Hepatocyte (in vitro differentiated cells): ENCODE data around the gene HSD17B3. TPM values are rescaled to one million over a fixed set of nuclear protein-coding genes. Genes with fewer than 3 reads are reported as not detected.

Experiments
- DNase-seq: peaks from one replicate; pipeline ENCODE4 v3.0.0-alpha.2; 2016; ENCODE audit warnings: low spot score
- H2AFZ ChIP-seq: fragments of 200-600 bp; sonication (generic); 2 replicates; pipeline ENCODE4 v1.6.0; 2016; ENCODE audit warnings: antibody characterized with exemption, mild to moderate bottlenecking
- H3K27ac ChIP-seq: fragments of 200-600 bp; sonication (generic); 2 replicates; pipeline ENCODE4 v1.5.1; 2016; ENCODE audit warnings: mild to moderate bottlenecking
- H3K27me3 ChIP-seq: fragments of 200-600 bp; sonication (generic); 2 replicates; pipeline ENCODE4 v1.6.1; 2016
- H3K36me3 ChIP-seq: fragments of 200-600 bp; sonication (generic); replicated peaks from 2 replicates; pipeline ENCODE4 v1.5.1; 2016; ENCODE audit warnings: low read depth; ENCODE audit not compliant: insufficient read depth
- H3K4me1 ChIP-seq: fragments of 200-600 bp; sonication (generic); 2 replicates; pipeline ENCODE4 v1.5.1; 2016; ENCODE audit warnings: mild to moderate bottlenecking, moderate library complexity; ENCODE audit not compliant: insufficient read depth
- H3K4me2 ChIP-seq: fragments of 200-600 bp; sonication (generic); 2 replicates; pipeline ENCODE4 v1.6.0; 2016
- H3K4me3 ChIP-seq: fragments of 200-600 bp; sonication (generic); 2 replicates; pipeline ENCODE4 v1.5.1; 2016; ENCODE audit warnings: mild to moderate bottlenecking
- H3K79me2 ChIP-seq: fragments of 200-600 bp; sonication (generic); 2 replicates; pipeline ENCODE4 v1.6.0; 2017; ENCODE audit warnings: mild to moderate bottlenecking
- H3K9me2 ChIP-seq: fragments of 200-600 bp; sonication (generic); replicated peaks from 2 replicates; pipeline ENCODE4 v1.6.0; 2017; ENCODE audit warnings: mild to moderate bottlenecking; ENCODE audit not compliant: insufficient read depth
- H3K9me3 ChIP-seq: fragments of 200-600 bp; sonication (generic); 2 replicates; pipeline ENCODE4 v1.5.1; 2016; ENCODE audit warnings: low read depth, mild to moderate bottlenecking
- H4K20me1 ChIP-seq: fragments of 200-600 bp; sonication (generic); 2 replicates; pipeline ENCODE4 v1.6.0; 2016; ENCODE audit warnings: mild to moderate bottlenecking; ENCODE audit not compliant: insufficient read depth, poor library complexity, severe bottlenecking
- EZH2 ChIP-seq: fragments of 200-600 bp; sonication (generic); IDR thresholded peaks from 2 replicates; pipeline ENCODE4 v1.6.1; 2016; ENCODE audit warnings: antibody characterized with exemption, mild to moderate bottlenecking, borderline replicate concordance
- EZH2phosphoT487 ChIP-seq: fragments of 200-600 bp; sonication (generic); IDR thresholded peaks from one replicate; pipeline ENCODE4 v1.6.1; 2018; ENCODE audit warnings: antibody characterized with exemption, mild to moderate bottlenecking, low read depth, moderate library complexity; ENCODE audit not compliant: unreplicated experiment, severe bottlenecking
- WGBS: methylation state at CpG from one replicate; pipeline ENCODE4 v1.1.6; 2016; ENCODE audit warnings: low lambda C conversion rate; ENCODE audit errors: missing lambda C conversion rate; 5-methylcytosine and 5-hydroxymethylcytosine counted together
- polyA plus RNA-seq: library from polyadenylated mRNA; unstranded; fragments of >200 nt; fragmentation: Nextera tagmentation; extraction: Ambion mirVana; gene quantifications from 2 replicates; pipeline ENCODE4 v1.2.1, GENCODE V29; 2016
- total RNA-seq: library from RNA; depleted of rRNA; stranded (reverse); fragments of >200 nt; gene quantifications from 2 replicates; pipeline ENCODE4 v1.2.3, GENCODE V29; 2014
- TF ChIP-seq, protein P1 (sequence below): fragments of 200-600 bp; sonication (generic); IDR thresholded peaks from 2 replicates; pipeline ENCODE4 v1.5.1; 2016; ENCODE audit warnings: antibody characterized with exemption, mild to moderate bottlenecking; ENCODE audit not compliant: poor library complexity

HSD17B3 gene
- total and polyA plus RNA-seq, 2 experiments from 2014 or later: 0.67 to 0.74 TPM

- Histone ChIP-seq H3K4me2 (no peak overlapping the region), H3K9me2 (no peaks in the 10 kb centered on the region), H3K4me3 (no peak overlapping the region), H3K36me3 (no peaks in the 10 kb centered on the region), H2AFZ (no peak overlapping the region), H3K27ac (no peak overlapping the region), H3K79me2 (no peaks in the 10 kb centered on the region), H3K27me3 (no peaks in the 10 kb centered on the region), H4K20me1 (no peaks in the 10 kb centered on the region), H3K9me3 (no peaks in the 10 kb centered on the region), H3K4me1 (peaks cover 4% of the 10 kb centered on the region)
- WGBS: 86% methylated on average over 7 of the region's 7 CpGs
- TF ChIP-seq, protein P1, sequence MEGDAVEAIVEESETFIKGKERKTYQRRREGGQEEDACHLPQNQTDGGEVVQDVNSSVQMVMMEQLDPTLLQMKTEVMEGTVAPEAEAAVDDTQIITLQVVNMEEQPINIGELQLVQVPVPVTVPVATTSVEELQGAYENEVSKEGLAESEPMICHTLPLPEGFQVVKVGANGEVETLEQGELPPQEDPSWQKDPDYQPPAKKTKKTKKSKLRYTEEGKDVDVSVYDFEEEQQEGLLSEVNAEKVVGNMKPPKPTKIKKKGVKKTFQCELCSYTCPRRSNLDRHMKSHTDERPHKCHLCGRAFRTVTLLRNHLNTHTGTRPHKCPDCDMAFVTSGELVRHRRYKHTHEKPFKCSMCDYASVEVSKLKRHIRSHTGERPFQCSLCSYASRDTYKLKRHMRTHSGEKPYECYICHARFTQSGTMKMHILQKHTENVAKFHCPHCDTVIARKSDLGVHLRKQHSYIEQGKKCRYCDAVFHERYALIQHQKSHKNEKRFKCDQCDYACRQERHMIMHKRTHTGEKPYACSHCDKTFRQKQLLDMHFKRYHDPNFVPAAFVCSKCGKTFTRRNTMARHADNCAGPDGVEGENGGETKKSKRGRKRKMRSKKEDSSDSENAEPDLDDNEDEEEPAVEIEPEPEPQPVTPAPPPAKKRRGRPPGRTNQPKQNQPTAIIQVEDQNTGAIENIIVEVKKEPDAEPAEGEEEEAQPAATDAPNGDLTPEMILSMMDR: no peak
- TF ChIP-seq EZH2: no peak
- no peak for TF ChIP-seq EZH2phosphoT487
- DNase-seq: peak; percentile 23
Observed at GRCh38 chr9:96209407-96210271, 92.3 kb downstream of the HSD17B3 start.

GRCh38 chr9:96206156-96206751 is 95.7 kb downstream of the HSD17B3 start:
- WGBS: 91% methylated on average over 10 of the region's 11 CpGs
- H3K4me2 ChIP-seq: no peak overlapping the region
- no peaks in the 10 kb centered on the region for H3K27me3 ChIP-seq
- no peak overlapping the region for H3K4me3 ChIP-seq
- no peaks in the 10 kb centered on the region for H3K9me2 ChIP-seq
- H3K79me2 ChIP-seq: no peaks in the 10 kb centered on the region
- TF ChIP-seq, protein P1: no peak
- no peak for TF ChIP-seq EZH2phosphoT487
- no peak for TF ChIP-seq EZH2
- H3K4me1 ChIP-seq: peaks cover 4% of the 10 kb centered on the region
- DNase-seq: no peak
- no peak overlapping the region for H3K27ac ChIP-seq
- no peaks in the 10 kb centered on the region for H4K20me1 ChIP-seq
- H3K9me3 ChIP-seq: no peaks in the 10 kb centered on the region
- no peak overlapping the region for H2AFZ ChIP-seq
- H3K36me3 ChIP-seq: no peaks in the 10 kb centered on the region

- Histone ChIP-seq H3K27ac (peak overlapping the region; percentile 64), H4K20me1 (no peaks in the 10 kb centered on the region), H3K4me1 (peaks cover 4% of the 10 kb centered on the region), H2AFZ (no peak overlapping the region), H3K4me3 (no peak overlapping the region), H3K9me2 (no peaks in the 10 kb centered on the region), H3K9me3 (no peaks in the 10 kb centered on the region), H3K79me2 (no peaks in the 10 kb centered on the region), H3K4me2 (no peak overlapping the region), H3K36me3 (no peaks in the 10 kb centered on the region), H3K27me3 (no peaks in the 10 kb centered on the region)
- no peak for DNase-seq
- 97% methylated on average over 2 of the region's 2 CpGs for WGBS
- TF ChIP-seq EZH2phosphoT487 (no peak), EZH2 (no peak)
- TF ChIP-seq, protein P1: no peak
Observed at GRCh38 chr9:96204853-96205252, 97.1 kb downstream of the HSD17B3 start.
